SK-N-MC (cell line): ENCODE data around the gene CDHR5.
"Not testable (repeated sequence)": the region's sequence is repeated elsewhere in the genome, so short reads cannot be mapped to it uniquely, and the experiment has no call there.

Experiments
- DNase-seq: peaks from one replicate; pipeline ENCODE4 v3.0.0-alpha.2; 2011; ENCODE audit warnings: low read depth, low spot score
- H3K27ac ChIP-seq: fragments of 200-600 bp; sonication (generic); 2 replicates; pipeline ENCODE4 v1.5.1; 2016; ENCODE audit warnings: mixed run types
- H3K36me3 ChIP-seq: fragments of 200-600 bp; sonication (generic); 2 replicates; pipeline ENCODE4 v1.6.1; 2017; ENCODE audit warnings: antibody characterized with exemption, low read length, mixed read lengths; ENCODE audit not compliant: insufficient read depth
- H3K4me3 ChIP-seq: fragments of 200-600 bp; sonication (generic); 2 replicates; pipeline ENCODE4 v1.5.1; 2016
- H3K9ac ChIP-seq: fragments of 200-600 bp; sonication (generic); 2 replicates; pipeline ENCODE4 v1.8.0; 2017; ENCODE audit warnings: mixed run types, mixed read lengths; ENCODE audit not compliant: insufficient read length
- H3K9me3 ChIP-seq: fragments of 200-600 bp; sonication (generic); 2 replicates; pipeline ENCODE4 v1.6.1; 2017; ENCODE audit warnings: low read depth, mild to moderate bottlenecking, antibody characterized with exemption, low read length, moderate library complexity, mixed read lengths
- EZH2 ChIP-seq: fragments of 200-600 bp; sonication (generic); IDR thresholded peaks from one replicate; pipeline ENCODE4 v1.6.1; 2017; ENCODE audit warnings: antibody characterized with exemption
- FOXP2 ChIP-seq: optimal IDR thresholded peaks from 2 replicates; pipeline ENCODE3; 2011; ENCODE audit warnings: mild to moderate bottlenecking, moderate library complexity; ENCODE audit not compliant: insufficient read depth; ENCODE audit errors: extremely low read length, control extremely low read depth
- POLR2AphosphoS5 ChIP-seq: IDR thresholded peaks from 2 replicates; pipeline ENCODE4 v1.6.1; 2012; ENCODE audit warnings: mild to moderate bottlenecking, low read depth, low read length, borderline replicate concordance

The CDHR5 gene

DNA sequence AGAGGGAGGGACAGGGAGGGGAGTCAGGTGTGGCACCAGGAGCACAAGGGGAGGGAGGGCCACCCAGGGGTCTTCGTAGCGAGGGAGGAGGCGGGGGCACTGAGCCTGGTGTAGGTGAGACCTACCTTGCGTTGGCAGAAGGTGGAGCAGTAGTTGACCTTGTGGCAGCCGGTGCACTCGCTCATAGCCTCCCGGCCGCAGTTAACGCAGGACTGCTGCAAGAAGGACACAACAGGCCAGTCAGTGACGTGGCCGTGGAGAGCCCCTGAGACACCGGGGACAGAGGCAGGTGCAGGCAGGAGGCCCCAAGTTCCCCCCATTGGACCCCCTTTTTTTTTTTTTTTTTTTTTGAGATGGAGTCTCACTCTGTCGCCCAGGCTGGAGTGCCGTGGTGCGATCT, 29.1 kb upstream of the CDHR5 start:
- H3K9ac ChIP-seq = no peak overlapping the region
- no peak for TF ChIP-seq FOXP2
- peaks cover 36% of the 10 kb centered on the region for H3K36me3 ChIP-seq
- no peaks in the 10 kb centered on the region for H3K9me3 ChIP-seq
- no peak overlapping the region for H3K4me3 ChIP-seq
- no peak for DNase-seq
- H3K27ac ChIP-seq = no peak overlapping the region

GRCh38 chr11:653136-653535, 28.4 kb upstream of the CDHR5 start:
- not testable (repeated sequence) for H3K9me3 ChIP-seq, H3K27ac ChIP-seq, H3K4me3 ChIP-seq, H3K9ac ChIP-seq, DNase-seq
- peaks cover 36% of the 10 kb centered on the region for H3K36me3 ChIP-seq

GRCh38 chr11:650482-650881, 25.7 kb upstream of the CDHR5 start:
- TF ChIP-seq EZH2 (no peak), POLR2AphosphoS5 (no peak), FOXP2 (no peak)
- Histone ChIP-seq H3K9me3 (no peaks in the 10 kb centered on the region), H3K36me3 (peaks cover 33% of the 10 kb centered on the region), H3K4me3 (no peak overlapping the region), H3K9ac (no peak overlapping the region), H3K27ac (no peak overlapping the region)
- DNase-seq = no peak

DNA sequence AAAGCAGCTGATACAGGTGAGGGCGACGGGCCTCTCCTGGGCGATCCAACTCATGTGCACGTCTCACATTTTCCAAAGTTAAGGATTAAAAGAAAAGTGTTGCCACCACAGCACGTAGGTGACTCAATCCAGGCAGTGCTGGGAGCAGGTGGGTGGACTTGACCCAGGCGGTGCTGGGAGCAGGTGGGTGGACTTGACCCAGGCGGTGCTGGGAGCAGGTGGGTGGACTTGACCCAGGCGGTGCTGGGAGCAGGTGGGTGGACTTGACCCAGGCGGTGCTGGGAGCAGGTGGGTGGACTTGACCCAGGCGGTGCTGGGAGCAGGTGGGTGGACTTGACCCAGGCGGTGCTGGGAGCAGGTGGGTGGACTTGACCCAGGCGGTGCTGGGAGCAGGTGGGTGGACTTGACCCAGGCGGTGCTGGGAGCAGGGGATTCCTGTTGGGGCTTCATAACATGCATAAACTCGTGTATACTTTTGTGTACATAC, 23.0 kb upstream of the CDHR5 start:
- DNase-seq, H3K4me3 ChIP-seq, H3K27ac ChIP-seq, H3K9ac ChIP-seq, H3K9me3 ChIP-seq: not testable (repeated sequence)
- peaks cover 23% of the 10 kb centered on the region for H3K36me3 ChIP-seq

GRCh38 chr11:646214-646613, 21.5 kb upstream of the CDHR5 start:
- no peak for TF ChIP-seq POLR2AphosphoS5
- no peak for TF ChIP-seq FOXP2
- TF ChIP-seq EZH2 = no peak
- no peak overlapping the region for H3K9ac ChIP-seq
- no peak overlapping the region for H3K27ac ChIP-seq
- H3K4me3 ChIP-seq = no peak overlapping the region
- peaks cover 10% of the 10 kb centered on the region; the same call in 1 of the 2 replicates for H3K36me3 ChIP-seq
- no peaks in the 10 kb centered on the region for H3K9me3 ChIP-seq
- no peak for DNase-seq

DNA sequence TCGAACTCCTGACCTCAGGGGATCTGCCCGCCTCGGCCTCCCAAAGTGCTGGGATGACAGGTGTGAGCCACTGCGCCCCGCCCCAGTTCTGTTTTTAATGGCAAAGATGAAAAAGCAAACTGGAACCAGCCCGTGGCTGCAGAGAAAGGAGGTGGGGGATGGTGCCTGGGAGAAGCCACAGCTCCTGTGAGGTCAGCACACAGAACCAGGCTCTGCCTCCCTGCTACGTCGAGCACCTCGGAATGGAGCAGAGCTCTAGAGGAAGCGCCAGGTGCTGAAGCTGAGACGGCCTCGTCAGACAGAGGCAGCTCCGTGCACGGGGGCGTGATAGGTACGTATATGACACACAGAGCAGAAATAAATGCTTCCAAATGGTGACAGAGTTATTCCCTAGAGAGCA, 20.8 kb upstream of the CDHR5 start:
- Histone ChIP-seq H3K4me3 (no peak overlapping the region), H3K27ac (no peak overlapping the region), H3K9ac (no peak overlapping the region), H3K36me3 (peaks cover 6% of the 10 kb centered on the region; the same call in 1 of the 2 replicates), H3K9me3 (no peaks in the 10 kb centered on the region)
- TF ChIP-seq FOXP2 = no peak
- TF ChIP-seq EZH2 = no peak
- no peak for TF ChIP-seq POLR2AphosphoS5
- DNase-seq = no peak

DNA sequence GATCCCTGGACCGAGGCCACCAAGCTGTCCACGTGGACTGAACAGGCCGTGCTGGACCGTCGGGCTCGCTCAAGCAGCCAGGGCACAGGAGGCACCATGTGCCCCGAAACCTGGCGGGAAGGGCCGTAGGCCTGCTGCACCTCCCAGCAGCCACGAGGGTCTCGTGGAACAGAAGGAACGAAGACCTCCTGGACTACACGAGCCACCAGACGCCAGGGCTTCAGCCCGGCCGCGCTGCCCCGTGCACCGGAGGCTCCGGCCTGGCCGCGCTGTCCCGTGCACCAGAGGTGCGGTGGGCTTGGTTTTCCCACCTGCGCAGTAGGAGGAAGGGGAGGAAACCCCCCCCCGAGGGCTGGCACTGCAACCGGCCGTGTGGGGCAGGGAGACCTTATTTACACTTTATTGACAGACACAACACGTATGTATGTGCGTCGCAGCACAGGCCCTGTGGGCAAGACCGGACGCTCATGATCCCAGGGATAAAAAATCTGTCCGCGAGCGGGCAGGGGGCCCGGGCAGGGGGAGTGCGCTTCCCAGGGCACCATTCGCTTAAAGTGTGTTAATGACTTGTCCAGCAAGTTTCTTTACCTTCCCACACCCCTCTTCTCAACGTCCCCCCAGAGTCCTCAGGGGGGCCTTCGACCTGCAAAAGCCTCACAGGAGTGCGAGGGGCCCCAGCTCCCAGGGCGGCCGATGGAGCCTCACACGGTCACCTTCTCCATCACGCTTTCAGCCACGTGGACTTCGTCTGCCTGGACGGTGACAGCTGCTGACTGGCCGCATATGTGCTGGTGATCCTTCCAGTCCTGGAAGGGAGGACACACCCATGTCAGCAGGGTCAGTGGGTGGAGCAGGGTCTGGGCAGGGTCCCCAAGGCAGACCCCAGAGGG, 19.3 kb upstream of the CDHR5 start:
- Histone ChIP-seq H3K4me3 (no peak overlapping the region), H3K36me3 (no peaks in the 10 kb centered on the region; the same call in 1 of the 2 replicates), H3K9ac (no peak overlapping the region), H3K27ac (no peak overlapping the region), H3K9me3 (no peaks in the 10 kb centered on the region)
- no peak for DNase-seq
- TF ChIP-seq EZH2 (no peak), POLR2AphosphoS5 (no peak), FOXP2 (no peak)

GRCh38 chr11:643366-643765, 18.6 kb upstream of the CDHR5 start:
- H3K9ac ChIP-seq = no peak overlapping the region
- H3K4me3 ChIP-seq = no peak overlapping the region
- no peaks in the 10 kb centered on the region; the same call in 1 of the 2 replicates for H3K36me3 ChIP-seq
- no peak for TF ChIP-seq POLR2AphosphoS5
- no peak for TF ChIP-seq FOXP2
- TF ChIP-seq EZH2 = no peak
- no peaks in the 10 kb centered on the region for H3K9me3 ChIP-seq
- H3K27ac ChIP-seq = peak overlapping the region; percentile 46; the same call in 1 of the 2 replicates
- DNase-seq = no peak

GRCh38 chr11:641806-642370, 17.1 kb upstream of the CDHR5 start:
- DNase-seq = no peak
- TF ChIP-seq POLR2AphosphoS5 = no peak
- no peak for TF ChIP-seq EZH2
- no peak for TF ChIP-seq FOXP2
- Histone ChIP-seq H3K36me3 (no peaks in the 10 kb centered on the region; the same call in 1 of the 2 replicates), H3K27ac (peak overlapping the region; percentile 32; the same call in 1 of the 2 replicates), H3K4me3 (no peak overlapping the region), H3K9me3 (no peaks in the 10 kb centered on the region), H3K9ac (no peak overlapping the region)
